VCaP (cell line): ENCODE data around the gene ATP2B3.

ENCODE experiments used
- H3K27ac ChIP-seq: fragments of 450-650 bp; 2 replicates; pipeline ENCODE4 v1.5.1; 2017
- TF ChIP-seq, protein P1 (sequence below): fragments of 450-650 bp; conservative IDR thresholded peaks from 2 replicates; pipeline ENCODE4 v1.5.1; 2017; ENCODE audit warnings: mild to moderate bottlenecking, moderate library complexity

ATP2B3 gene

GRCh38 chrX:153628665-153629064 lies 111.2 kb downstream of the ATP2B3 start:
- no peak overlapping the region for H3K27ac ChIP-seq
- TF ChIP-seq, protein P1, sequence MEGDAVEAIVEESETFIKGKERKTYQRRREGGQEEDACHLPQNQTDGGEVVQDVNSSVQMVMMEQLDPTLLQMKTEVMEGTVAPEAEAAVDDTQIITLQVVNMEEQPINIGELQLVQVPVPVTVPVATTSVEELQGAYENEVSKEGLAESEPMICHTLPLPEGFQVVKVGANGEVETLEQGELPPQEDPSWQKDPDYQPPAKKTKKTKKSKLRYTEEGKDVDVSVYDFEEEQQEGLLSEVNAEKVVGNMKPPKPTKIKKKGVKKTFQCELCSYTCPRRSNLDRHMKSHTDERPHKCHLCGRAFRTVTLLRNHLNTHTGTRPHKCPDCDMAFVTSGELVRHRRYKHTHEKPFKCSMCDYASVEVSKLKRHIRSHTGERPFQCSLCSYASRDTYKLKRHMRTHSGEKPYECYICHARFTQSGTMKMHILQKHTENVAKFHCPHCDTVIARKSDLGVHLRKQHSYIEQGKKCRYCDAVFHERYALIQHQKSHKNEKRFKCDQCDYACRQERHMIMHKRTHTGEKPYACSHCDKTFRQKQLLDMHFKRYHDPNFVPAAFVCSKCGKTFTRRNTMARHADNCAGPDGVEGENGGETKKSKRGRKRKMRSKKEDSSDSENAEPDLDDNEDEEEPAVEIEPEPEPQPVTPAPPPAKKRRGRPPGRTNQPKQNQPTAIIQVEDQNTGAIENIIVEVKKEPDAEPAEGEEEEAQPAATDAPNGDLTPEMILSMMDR = no peak

GRCh38 chrX:153631346-153631745 lies 113.9 kb downstream of the ATP2B3 start:
- no peak overlapping the region for H3K27ac ChIP-seq
- TF ChIP-seq, protein P1 = no peak

DNA sequence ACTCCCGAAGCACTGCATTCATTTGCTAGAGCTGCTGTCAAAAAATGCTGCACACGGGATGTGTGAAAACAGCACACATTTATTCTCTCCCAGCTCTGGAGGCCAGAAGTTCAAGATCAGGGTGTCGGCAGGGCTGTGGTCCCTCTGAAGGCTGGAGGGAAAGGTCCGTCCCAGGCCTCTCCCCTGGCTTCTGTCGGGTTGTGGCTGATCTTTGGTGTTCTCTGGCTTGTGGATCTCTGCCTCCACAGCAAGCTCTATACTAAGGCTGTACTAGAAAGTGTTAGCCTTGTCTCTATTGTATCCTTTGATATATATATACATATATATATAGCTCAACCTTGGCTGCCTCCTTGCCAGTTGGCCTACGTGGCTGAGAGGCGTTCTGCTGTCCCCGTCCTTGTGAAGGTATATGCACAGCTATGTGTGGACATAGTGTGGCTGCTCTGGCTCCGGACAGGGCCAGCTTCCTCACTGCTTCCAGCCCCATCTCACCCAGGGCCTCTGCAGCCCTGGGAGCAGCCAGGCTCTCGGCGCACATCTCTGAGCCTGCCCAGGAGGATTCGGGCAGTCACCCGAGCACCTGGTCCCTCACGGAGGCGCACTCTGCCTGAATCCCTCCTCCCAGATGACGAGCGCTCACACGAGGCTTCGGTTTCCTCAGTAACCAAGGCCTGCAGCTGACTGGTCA lies 114.6 kb downstream of the ATP2B3 start:
- TF ChIP-seq, protein P1 = no peak
- H3K27ac ChIP-seq = no peak overlapping the region
